Caco-2 (cell line): Measurements from ENCODE around the gene ARHGAP15. TPM values are rescaled to one million over a fixed set of nuclear protein-coding genes. Genes with fewer than 3 reads are reported as not detected.

Source experiments
- BruUV-seq: library from RNA; stranded (reverse); fragments of 400-500 nt; replicated peaks from 2 replicates; lab custom pipeline; 2021; lab: Mats Ljungman, UMichigan
- CTCF ChIA-PET: fragments of 300-600 bp; sonication (Branson Sonifier 250); formaldehyde crosslinking; loops from one replicate; lab custom pipeline; 2022; ENCODE audit warnings: antibody characterized with exemption; lab: Charles Lee
- POLR2A ChIA-PET: fragments of 300-600 bp; sonication (Branson Sonifier 250); formaldehyde crosslinking; loops from one replicate; lab custom pipeline; 2022; ENCODE audit warnings: antibody characterized with exemption; lab: Charles Lee
- DNase-seq, 2 experiments: peaks; one replicate each; pipeline versions ENCODE4 v3.0.0 to v3.0.0-alpha.2; 2020 to 2022
- H3K27me3 ChIP-seq: replicated peaks from 2 replicates; pipeline ENCODE4 v1.6.0; 2011; ENCODE audit warnings: low read length; ENCODE audit not compliant: control insufficient read depth, insufficient read depth
- H3K36me3 ChIP-seq: 2 replicates; pipeline ENCODE4 v1.5.1; 2011; ENCODE audit warnings: low read length; ENCODE audit not compliant: control insufficient read depth, insufficient read depth
- H3K4me1 ChIP-seq: fragments of 250-450 bp; sonication (Bioruptor Pico); 2 replicates; pipeline ENCODE4 v1.5.1; 2020; ENCODE audit warnings: mild to moderate bottlenecking
- H3K4me3 ChIP-seq: 2 replicates; pipeline ENCODE4 v1.5.1; 2011; ENCODE audit warnings: low read depth, mild to moderate bottlenecking, control low read depth, low read length
- H3K9me3 ChIP-seq: fragments of 250-450 bp; sonication (Bioruptor Pico); 2 replicates; pipeline ENCODE4 v1.5.1; 2020; ENCODE audit warnings: mild to moderate bottlenecking, moderate library complexity
- H3K27ac Mint-ChIP-seq: one replicate; pipeline ENCODE4 v1.8.0; 2022; ENCODE audit warnings: mixed read lengths; ENCODE audit not compliant: unreplicated experiment
- H3K27me3 Mint-ChIP-seq: one replicate; pipeline ENCODE4 v1.8.0; 2022; ENCODE audit warnings: mixed read lengths; ENCODE audit not compliant: insufficient read depth, unreplicated experiment
- H3K36me3 Mint-ChIP-seq: one replicate; pipeline ENCODE4 v1.8.0; 2022; ENCODE audit warnings: mild to moderate bottlenecking, mixed read lengths; ENCODE audit not compliant: insufficient read depth, unreplicated experiment
- H3K4me1 Mint-ChIP-seq: one replicate; pipeline ENCODE4 v1.8.0; 2022; ENCODE audit warnings: low read depth, mixed read lengths; ENCODE audit not compliant: unreplicated experiment
- H3K4me3 Mint-ChIP-seq: one replicate; pipeline ENCODE4 v1.8.0; 2022; ENCODE audit warnings: mild to moderate bottlenecking, moderate library complexity, mixed read lengths; ENCODE audit not compliant: unreplicated experiment
- H3K9me3 Mint-ChIP-seq: one replicate; pipeline ENCODE4 v1.8.0; 2022; ENCODE audit warnings: mixed read lengths; ENCODE audit not compliant: unreplicated experiment
- intact Hi-C: fragments of 100-400 bp; cut with micrococcal nuclease; formaldehyde crosslinking; loops from one replicate; pipeline ENCODE4 v1.10.0; 2022; ENCODE audit not compliant: unreplicated experiment
- total RNA-seq: library from RNA; stranded (reverse); gene quantifications from 2 replicates; pipeline ENCODE4 v1.2.3, GENCODE V29; 2022
- TF ChIP-seq, protein P1 (sequence below), 2 experiments: fragments of 200-600 bp in 1 of 2; IDR thresholded peaks; 1 replicate in 1 of 2; 2 replicates in 1 of 2; pipeline versions ENCODE4 v1.5.1 to v1.8.0; 2011 to 2022; ENCODE audit warnings: antibody characterized with exemption in 1 of 2, control low read depth in 1 of 2, inconsistent platforms in 1 of 2, low read depth in 1 of 2, low read length in 1 of 2, mild to moderate bottlenecking in 1 of 2, moderate library complexity in 1 of 2; ENCODE audit not compliant: insufficient read depth in 1 of 2, severe bottlenecking in 1 of 2, unreplicated experiment in 1 of 2

Gene ARHGAP15
- total RNA-seq, 1 experiment from 2014 or later: not detected

- intact Hi-C loops: no loop called here
- no peaks in the 10 kb centered on the region for H3K4me1 Mint-ChIP-seq
- ChIA-PET CTCF (no interaction called here), POLR2A (no interaction called here)
- no peaks in the 10 kb centered on the region for H3K27me3 ChIP-seq
- no peaks in the 10 kb centered on the region for H3K4me1 ChIP-seq
- BruUV-seq: no TSS peak
- no peak overlapping the region for H3K27ac Mint-ChIP-seq
- H3K9me3 ChIP-seq: no peaks in the 10 kb centered on the region
- no peak overlapping the region for H3K4me3 ChIP-seq
- peaks cover 12% of the 10 kb centered on the region for H3K27me3 Mint-ChIP-seq
- no peaks in the 10 kb centered on the region for H3K9me3 Mint-ChIP-seq
- DNase-seq: no peak
- no peak overlapping the region for H3K4me3 Mint-ChIP-seq
- H3K36me3 Mint-ChIP-seq: no peaks in the 10 kb centered on the region
- H3K36me3 ChIP-seq: no peaks in the 10 kb centered on the region
- TF ChIP-seq, protein P1, sequence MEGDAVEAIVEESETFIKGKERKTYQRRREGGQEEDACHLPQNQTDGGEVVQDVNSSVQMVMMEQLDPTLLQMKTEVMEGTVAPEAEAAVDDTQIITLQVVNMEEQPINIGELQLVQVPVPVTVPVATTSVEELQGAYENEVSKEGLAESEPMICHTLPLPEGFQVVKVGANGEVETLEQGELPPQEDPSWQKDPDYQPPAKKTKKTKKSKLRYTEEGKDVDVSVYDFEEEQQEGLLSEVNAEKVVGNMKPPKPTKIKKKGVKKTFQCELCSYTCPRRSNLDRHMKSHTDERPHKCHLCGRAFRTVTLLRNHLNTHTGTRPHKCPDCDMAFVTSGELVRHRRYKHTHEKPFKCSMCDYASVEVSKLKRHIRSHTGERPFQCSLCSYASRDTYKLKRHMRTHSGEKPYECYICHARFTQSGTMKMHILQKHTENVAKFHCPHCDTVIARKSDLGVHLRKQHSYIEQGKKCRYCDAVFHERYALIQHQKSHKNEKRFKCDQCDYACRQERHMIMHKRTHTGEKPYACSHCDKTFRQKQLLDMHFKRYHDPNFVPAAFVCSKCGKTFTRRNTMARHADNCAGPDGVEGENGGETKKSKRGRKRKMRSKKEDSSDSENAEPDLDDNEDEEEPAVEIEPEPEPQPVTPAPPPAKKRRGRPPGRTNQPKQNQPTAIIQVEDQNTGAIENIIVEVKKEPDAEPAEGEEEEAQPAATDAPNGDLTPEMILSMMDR (IDR thresholded peaks at IDR 0.05; ENCODE audit: insufficient read depth in 1 of 2, low read depth in 1 of 2, low read length in 1 of 2, severe bottlenecking in 1 of 2, unreplicated experiment in 1 of 2): no peak
Measured at GRCh38 chr2:143132355-143132754, 3.1 kb downstream of the ARHGAP15 start.

- Histone ChIP-seq H3K4me3 (no peak overlapping the region), H3K9me3 (no peaks in the 10 kb centered on the region), H3K27me3 (no peaks in the 10 kb centered on the region), H3K4me1 (no peaks in the 10 kb centered on the region), H3K36me3 (no peaks in the 10 kb centered on the region)
- no peaks in the 10 kb centered on the region for H3K36me3 Mint-ChIP-seq
- no peak for DNase-seq
- no peaks in the 10 kb centered on the region for H3K9me3 Mint-ChIP-seq
- H3K4me1 Mint-ChIP-seq: no peaks in the 10 kb centered on the region
- BruUV-seq: no TSS peak
- ChIA-PET CTCF (no interaction called here), POLR2A (no interaction called here)
- intact Hi-C loops: no loop called here
- H3K27ac Mint-ChIP-seq: no peak overlapping the region
- peaks cover 12% of the 10 kb centered on the region for H3K27me3 Mint-ChIP-seq
- H3K4me3 Mint-ChIP-seq: no peak overlapping the region
- TF ChIP-seq, protein P1 (IDR thresholded peaks at IDR 0.05; ENCODE audit: insufficient read depth in 1 of 2, low read depth in 1 of 2, low read length in 1 of 2, severe bottlenecking in 1 of 2, unreplicated experiment in 1 of 2): no peak
Measured at GRCh38 chr2:143133783-143134182, 4.6 kb downstream of the ARHGAP15 start.

- ChIA-PET POLR2A (no interaction called here), CTCF (no interaction called here)
- no peaks in the 10 kb centered on the region for H3K36me3 ChIP-seq
- intact Hi-C loops: no loop called here
- TF ChIP-seq, protein P1 (IDR thresholded peaks at IDR 0.05; ENCODE audit: insufficient read depth in 1 of 2, low read depth in 1 of 2, low read length in 1 of 2, severe bottlenecking in 1 of 2, unreplicated experiment in 1 of 2): no peak
- no peaks in the 10 kb centered on the region for H3K9me3 ChIP-seq
- H3K9me3 Mint-ChIP-seq: no peaks in the 10 kb centered on the region
- no peak overlapping the region for H3K27ac Mint-ChIP-seq
- BruUV-seq: no TSS peak
- peaks cover 27% of the 10 kb centered on the region for H3K27me3 Mint-ChIP-seq
- no peak overlapping the region for H3K4me3 Mint-ChIP-seq
- no peaks in the 10 kb centered on the region for H3K4me1 ChIP-seq
- no peak for DNase-seq
- no peaks in the 10 kb centered on the region for H3K36me3 Mint-ChIP-seq
- no peaks in the 10 kb centered on the region for H3K4me1 Mint-ChIP-seq
- no peaks in the 10 kb centered on the region for H3K27me3 ChIP-seq
- no peak overlapping the region for H3K4me3 ChIP-seq
Measured at GRCh38 chr2:143138292-143138691, 9.1 kb downstream of the ARHGAP15 start.
